HG02623 (cell line): ENCODE measurements around the gene CACNA1A.

Experiments
- ATAC-seq: cut with Tn5 transposase; IDR thresholded peaks from one replicate; pipeline ENCODE4 v1.9.1; 2021; ENCODE audit warnings: moderate library complexity; ENCODE audit not compliant: unreplicated experiment

Gene CACNA1A

DNA sequence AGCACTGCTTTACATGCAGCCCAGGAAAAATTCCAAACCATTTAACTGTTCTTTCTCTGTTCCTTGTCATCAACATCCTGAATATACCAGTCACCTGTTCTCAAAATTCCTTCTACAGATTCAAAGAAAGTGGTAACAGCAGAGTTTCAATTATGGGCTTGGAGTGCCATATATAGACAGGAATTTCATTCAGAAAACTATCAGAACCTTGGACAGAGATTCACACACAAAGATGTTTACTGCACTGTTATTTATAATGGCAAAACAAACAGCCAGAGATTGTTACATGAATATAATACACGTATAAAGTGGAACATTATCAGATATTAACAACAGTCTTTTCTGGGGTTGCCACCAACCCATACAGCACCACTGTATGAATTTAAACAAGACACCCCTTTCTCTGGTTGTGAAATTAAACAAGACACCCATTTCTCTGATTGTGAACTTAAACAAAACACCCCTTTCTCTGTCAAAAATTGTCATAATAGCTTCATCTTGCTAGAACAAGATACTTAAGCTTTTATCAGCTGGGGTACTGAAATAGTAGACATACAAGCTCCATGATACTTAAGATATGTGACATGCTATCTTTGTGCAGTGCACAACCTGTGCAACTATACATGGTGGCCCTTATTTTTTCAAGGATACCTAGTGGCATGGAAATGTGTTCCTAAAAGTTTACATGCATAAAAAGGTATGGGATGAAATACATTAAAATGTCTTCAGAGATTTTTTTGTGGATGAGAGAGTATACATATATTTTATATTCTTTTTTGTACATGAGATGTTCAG, 12.6 kb downstream of the CACNA1A start:
- ATAC-seq, result no peak

DNA sequence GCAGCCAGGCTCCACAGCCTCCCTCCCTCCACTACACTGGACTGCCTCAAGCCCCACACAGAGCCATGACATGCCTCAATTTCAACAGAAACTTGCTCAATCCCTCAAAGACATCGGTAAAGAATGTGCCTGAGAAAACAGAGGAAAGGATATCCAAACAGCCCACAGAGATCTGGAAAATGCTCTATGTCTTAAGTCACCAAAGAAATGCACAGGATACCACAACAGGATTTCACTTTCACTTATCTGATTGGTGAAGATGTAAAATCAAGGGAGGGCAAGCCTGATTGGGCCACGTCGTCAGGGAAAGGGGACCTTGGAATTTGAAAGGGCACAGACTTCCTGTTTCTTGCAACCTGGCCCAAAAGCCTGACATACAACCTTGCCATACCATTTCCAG, 14.2 kb downstream of the CACNA1A start:
- no peak for ATAC-seq

DNA sequence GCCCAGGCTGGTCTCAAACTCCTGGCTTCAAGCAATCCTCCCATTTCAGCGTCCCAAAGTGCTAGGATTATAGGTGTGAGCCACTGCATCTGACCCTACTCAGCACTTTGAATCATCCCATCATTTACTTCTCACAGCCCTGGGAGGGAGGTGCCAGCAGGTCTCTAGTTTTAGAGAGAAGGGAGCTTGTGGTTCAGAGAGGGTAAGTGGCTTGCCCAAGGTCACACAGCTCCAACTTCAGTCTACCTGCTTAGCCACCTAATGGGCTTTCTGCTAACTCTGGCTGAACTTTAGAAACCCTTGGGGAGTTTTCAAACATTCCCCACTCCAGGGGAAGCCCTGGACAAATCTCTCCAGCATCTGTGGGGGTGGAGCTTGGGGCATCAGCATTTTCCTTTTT, 18.3 kb downstream of the CACNA1A start:
- no peak for ATAC-seq

DNA sequence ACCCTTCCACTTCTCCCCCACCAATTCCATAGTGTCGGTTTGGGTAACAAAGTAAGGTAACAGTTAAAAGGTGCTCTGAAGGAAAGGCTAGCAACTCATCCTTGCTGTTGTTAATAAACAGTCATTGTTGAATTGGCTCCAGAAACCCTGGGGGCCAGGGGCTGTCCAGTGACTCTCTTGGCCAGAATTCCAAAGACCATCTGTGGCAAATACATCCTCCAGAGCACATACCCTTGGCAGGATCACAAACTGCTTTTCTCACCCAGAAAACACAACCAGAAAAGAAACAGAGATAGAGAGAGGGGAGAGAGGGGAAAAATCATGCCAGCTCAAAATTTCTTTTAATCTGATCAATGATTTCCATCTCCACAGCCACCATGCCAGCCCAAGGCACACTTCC, 22.1 kb downstream of the CACNA1A start:
- no peak for ATAC-seq

DNA sequence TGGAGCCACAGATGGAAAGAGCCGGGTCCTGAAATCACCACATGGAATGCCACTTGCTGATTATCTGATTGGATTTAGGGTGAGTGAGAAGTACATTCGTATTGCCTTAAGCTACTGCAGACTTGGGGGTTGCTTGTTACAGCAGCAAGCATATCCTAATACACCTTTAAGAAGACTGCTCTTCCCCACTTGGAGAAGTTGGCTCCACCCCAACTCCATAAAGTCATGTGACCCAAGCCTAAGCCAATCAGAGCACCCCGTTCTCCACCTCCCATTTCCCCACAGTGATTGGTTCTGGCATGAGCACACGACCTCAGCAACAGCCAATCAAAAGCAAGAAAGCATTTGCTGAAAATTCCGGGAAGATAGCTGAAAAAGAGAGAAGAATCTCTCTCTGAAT, 23.1 kb downstream of the CACNA1A start:
- ATAC-seq, result no peak

DNA sequence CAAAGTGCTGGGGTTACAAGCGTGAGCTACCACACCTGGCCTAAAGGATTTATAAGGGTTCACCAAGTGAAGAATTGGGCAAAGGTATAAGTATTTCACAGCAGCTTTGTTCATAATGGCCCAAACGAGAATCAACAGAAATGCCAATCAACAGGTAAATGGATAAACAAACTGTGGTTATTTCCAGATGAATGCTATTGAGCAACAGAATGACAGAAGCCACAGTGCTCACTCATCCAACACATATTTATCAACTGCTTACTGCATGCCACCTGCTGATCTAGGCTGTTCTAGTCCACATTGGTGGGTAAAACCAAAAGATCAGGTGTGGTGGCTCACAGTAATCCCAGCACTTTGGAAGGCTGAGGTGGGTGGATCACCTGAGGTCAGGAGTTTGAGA, 27.7 kb downstream of the CACNA1A start:
- ATAC-seq, result no peak

DNA sequence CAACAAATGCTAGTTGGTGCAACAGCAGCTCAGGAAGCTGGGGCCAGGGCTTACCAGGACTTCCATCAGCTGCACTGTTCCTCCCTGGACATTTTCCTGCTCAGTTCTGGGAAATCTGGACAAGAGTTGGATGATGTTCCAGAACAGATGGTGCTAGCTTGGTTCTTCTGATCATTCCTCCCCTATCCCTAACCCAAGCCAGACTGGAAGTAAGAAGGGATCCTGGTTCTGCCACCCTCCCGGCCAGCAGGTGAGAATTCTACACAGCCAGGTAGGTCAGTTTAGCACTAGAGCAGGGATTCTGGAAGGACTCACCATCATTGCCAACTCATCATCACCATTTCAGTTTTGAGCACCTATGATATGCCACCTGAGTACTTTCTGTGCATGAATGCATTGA, 30.2 kb downstream of the CACNA1A start:
- ATAC-seq, result no peak

DNA sequence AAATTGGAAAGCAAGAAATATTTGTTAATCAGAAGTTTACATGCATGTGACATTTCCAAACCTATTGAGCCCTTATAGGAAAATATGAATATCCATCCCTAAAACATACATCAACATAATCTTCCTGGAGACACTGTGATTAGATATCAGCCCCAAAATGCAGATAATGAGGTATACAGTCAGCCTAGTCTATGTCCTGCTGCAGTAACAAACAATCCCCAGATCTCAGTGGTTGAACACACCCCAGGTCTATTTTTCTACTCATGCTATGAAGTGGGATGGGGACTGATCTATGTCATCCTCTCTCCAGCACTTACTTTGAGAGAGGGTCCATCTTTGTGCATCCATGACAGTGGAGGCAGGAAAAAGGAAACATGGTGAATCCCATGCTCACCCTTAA, 31.2 kb downstream of the CACNA1A start:
- no peak for ATAC-seq

DNA sequence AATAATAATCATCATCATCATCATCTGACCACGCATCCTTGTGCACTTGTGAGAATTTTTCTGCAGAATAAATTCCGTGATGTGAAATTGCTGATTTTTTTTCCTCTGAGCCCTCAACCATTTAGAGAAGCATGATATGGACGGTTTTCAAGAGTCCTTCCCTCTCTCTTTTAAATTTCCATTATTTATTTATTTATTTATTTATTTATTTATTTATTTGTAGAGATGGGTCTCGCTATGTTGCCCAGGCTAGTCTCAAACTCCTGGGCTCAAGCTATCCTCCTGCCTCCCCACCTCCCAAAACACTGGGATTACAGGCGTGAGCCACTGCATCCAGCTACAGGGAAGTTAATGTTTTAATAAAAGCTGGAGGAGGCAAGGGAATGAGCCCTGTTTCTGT, 39.6 kb downstream of the CACNA1A start:
- no peak for ATAC-seq

DNA sequence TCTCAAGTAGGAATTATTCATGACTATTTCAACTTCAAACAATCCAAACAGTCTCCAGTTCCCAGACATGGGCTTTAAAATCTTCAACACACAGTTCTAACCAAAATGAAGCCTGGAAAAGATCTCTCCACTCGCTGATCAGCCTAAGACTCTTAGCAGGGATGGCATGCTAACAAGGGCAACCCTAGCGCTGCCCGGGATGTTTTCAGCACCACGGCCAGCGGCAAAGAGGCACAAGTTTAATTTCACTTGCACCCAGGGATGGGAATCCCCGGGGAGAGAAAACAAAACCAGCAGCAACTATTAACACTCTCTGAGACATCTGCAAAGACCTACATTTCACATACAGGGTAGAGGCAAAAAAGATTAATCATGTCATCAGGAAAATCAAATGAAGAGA, 43.0 kb downstream of the CACNA1A start:
- no peak for ATAC-seq

DNA sequence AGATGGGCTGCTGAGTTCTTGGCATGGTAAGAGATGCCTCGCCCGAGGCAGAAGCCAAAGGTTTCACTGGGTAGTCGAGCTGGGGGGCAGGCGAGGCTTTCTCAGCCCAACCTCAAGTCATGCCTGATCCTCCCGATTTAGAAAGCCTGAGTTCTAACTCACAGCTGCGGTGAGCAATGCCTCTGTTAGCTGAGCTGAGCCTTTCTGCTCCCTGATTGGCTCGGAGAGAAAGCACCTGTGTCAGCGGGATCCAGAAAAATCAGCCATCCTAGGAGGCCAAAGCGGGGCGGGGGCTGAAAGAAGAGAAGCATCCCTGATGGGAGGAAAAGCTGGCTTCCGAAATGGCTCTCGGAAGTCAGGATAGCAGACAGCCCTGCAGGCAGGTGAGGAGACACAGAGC, 44.7 kb downstream of the CACNA1A start:
- ATAC-seq, result no peak

DNA sequence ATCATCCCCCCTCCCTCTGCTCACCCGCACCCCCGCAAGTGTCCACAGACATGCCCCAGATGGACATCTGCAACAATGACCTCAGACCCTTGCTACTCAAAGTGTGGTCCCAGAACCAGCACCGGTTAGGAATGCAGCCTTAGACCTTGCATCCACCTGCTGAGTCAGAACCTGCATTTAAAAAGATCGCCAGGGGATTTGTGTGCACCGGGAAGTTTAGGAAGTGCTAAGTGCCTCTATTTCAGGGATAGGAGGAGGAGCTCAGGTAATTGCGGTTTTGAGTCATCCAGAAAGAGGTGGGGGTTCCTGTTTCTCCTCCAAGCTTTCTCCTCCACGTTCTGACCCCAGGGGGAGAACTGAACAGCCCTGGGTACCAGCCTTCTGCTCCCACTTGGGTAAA, 46.2 kb downstream of the CACNA1A start:
- no peak for ATAC-seq

DNA sequence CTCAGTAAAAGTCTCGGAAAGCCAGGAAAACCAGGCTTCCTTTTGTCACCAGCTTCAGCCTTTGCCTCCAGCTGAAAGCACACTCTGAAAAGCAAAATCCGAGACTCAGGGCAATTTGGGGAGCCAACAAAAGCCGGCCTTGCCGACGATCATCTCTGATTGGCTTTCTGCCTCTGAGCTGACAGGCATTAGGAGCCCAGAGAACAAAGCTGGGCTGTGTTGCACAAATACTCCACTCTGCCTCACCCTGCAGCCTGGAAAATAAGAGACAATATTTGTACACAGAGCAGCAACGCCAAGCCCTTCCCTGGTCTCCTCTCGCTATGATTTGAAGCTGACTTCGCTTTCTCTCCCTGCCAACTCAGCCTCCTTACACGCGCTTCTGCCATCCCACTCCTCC, 46.9 kb downstream of the CACNA1A start:
- no peak for ATAC-seq

DNA sequence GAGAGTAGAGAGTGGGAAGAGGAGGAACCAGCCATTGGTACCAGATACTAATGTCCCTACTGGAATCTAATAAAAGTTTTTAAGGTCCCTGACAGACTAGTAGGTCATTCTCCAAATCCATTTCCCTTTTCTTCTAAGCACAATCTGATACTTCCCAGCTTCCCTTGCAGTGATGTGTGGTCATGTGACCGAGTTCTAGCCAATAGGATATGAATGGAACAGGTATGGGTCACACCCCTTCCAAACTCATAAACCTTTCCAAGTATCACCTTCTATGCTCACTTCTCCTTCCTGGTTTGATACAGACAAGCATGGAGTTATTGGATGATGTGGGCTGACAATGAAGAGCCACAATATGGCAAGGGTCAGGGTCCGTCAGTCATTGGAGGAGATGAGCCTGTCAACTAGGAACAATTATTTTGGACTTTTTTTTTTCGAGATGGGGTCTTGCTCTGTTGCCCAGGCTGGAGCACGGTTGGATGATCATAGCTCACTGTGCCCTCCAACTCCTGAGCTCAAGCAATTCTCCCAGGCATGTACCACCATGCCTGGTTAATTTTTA, 54.8 kb downstream of the CACNA1A start:
- ATAC-seq, result no peak

DNA sequence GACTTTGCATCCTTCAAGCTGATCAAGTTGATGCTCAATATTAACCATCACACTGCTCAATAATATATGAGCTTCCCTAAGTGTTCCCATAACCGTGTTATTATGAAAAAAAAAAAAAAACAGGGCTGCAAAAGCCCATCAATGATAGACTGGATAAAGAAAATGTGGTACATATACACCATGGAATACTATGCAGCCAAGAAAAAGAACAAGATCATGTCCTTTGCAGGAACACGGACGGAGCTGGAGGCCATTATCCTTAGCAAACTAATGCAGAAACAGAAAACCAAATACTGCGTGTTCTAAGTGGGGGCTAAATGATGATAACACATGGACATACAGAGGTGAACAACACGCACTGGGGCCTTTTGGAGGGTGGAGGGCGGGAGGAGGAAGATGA, 58.3 kb downstream of the CACNA1A start:
- ATAC-seq, result no peak

DNA sequence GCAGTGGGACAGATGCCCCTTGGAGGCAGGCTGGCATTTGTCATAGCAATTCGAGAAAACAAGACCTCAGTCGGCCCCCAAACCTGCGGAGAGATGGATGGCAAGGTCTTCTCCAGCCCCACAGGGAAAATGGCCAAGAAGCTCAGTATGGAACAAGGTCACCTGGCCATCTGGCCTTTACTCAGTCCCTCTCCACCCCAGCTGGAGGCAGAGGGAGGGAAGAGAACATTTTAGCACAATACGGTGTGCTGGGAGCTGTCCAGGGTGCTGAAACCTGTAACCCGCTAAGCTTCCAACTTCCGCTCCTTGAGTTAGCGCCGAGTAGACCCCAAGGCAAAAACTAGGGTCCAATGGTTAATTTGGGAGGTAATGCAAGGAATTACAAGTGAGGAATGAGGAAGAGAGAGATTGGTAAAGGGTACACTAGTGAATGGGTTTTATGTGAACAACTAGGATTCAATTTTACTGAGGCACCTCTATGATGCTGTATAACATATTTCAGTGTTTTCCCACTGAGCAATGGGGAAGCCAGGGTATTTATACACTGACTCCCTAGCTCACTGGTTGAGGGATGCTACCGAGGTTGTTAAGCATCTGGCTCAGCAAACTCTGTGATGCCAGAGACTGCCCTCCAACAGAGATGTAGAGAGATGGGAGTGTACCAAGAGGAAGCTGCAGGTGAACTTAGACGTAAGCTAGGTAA, 64.3 kb downstream of the CACNA1A start:
- no peak for ATAC-seq

DNA sequence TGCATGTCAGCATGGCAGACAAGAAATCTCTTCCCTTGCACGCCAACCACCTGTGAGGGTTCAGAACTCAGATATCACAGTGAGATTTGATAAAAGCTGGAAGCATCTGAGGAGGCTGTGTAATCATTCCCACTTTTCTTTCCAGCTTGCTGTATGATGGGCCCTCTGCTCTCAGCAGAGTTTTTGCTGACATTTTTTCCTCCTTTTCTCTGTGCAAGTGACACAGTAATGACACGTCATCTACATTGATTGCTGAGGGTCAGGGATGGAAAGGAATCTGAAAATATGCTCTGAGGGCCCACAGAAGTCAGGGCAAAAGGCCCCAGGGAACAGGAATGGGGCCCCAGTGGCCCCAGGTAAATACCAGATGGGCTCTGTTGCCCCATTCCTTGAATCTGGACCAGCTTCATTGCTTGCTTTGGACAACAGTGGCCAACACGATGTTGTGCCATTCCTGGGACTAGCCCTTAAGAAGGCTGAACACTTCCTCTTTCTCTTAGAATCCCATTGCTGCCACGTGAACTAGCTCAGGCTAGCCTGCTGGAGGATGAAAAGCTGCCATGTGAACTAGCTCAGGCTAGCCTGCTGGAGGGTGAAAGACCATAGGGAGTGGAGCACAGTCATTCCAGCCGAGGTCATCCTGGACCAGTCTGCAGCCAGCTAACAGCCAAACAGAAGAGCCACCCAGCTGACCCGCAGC, 68.2 kb downstream of the CACNA1A start:
- ATAC-seq, result no peak

DNA sequence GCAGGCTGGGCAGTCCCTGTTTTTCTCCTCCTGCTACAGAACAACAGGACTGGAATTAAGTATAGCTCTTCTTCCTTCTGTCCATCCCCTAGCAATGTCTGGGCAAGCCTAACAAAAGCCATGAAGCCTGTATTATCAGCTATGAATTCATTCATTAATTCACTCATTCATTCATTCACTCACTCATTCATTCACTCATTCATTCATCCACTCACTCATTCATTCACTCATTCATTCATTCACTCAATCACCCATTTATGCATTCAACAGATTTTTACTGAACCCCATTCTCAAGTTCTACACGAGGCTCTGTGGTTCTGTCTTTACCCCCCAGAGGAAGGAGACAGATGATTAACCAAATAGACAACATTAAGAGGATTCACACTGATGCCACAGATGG, 69.9 kb downstream of the CACNA1A start:
- ATAC-seq, result no peak

DNA sequence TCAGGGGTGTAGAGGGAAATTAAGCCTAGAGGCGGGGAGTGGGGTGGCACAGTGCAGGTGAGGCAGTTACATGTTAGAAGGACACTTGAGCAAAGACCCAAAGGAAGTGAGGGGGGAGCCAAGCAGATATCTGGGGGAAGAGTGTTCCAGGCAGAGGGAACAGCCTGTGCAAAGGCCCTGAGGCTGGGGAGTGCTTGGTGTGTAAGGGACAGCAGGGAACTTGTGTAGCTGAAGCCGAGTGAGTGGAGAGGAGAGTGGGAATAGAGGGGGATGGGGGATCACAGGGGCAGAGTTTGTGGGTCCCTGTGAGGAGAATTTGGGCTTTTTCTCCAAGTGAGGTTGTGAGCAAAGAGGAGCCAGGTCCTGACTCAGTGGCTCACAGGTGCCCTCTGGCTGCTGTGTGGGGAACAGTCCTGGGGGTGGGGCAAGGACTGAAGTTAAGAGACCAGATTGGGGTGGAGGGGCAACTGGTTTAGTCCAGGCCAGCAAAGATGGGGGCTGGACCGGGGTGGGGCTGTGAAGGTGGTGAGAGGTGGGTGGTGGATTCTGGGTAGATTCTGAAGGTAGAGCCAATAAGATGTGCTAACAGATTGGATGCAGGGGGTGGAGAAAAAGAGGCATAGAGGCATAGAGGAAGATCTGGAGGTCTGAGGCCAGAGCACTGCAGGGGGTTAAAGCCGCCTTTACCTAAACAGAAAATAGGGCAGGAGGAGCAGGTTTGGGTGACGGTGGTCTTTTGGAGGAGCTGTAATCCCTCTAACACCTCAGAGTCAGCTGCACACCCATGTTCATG, 75.3 kb downstream of the CACNA1A start:
- ATAC-seq, result no peak

DNA sequence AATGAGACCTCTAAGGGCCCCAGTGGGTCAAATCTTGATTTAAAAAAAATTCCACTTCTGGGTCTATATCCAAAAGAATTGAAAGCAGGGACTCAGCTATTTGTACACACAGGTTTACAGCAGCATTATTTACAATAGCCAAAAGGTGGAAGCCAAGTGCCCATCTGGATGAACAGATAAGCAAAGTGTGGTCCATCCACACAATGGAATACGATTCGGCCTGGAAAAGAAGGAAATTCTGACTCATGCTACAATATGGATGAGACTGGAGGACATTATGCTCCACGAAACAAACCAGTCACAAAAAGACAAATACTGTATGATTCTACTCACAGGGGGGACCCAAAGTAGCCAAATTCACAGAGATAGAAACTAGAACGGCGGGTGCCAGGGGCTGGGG, 76.7 kb downstream of the CACNA1A start:
- no peak for ATAC-seq

DNA sequence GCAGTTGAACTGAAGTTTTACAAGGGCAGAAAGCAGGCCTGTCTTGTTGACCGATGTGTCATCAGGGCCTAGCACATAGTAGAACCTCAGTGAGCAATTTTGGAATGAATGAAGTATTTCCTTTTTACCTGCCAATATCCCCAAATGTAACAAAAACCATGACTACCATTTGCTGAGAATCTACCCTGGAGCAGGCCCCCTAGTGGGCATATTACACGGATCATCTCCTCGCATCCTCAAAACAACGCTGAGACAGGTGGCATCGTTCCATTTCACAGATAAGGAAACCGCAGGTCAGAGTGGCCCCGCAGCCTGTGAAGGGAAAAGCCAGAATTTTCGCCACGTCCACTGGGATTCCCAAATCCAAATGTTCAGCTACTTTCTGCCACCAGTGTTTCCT, 77.9 kb downstream of the CACNA1A start:
- no peak for ATAC-seq
